HG02884 (cell line): ENCODE measurements around the gene BHLHE23.
A peak's percentile ranks its signal among the peaks of the same experiment; 100 is the strongest.

Source experiments
- ATAC-seq: cut with Tn5 transposase; IDR thresholded peaks from one replicate; pipeline ENCODE4 v1.9.1; 2021; ENCODE audit warnings: mild to moderate bottlenecking, moderate library complexity; ENCODE audit not compliant: unreplicated experiment

The BHLHE23 gene

GRCh38 chr20:62975251-62975760 lies 31.5 kb downstream of the BHLHE23 start:
- ATAC-seq: no peak

- no peak for ATAC-seq
Observed at GRCh38 chr20:62972845-62973745, 33.7 kb downstream of the BHLHE23 start.

DNA sequence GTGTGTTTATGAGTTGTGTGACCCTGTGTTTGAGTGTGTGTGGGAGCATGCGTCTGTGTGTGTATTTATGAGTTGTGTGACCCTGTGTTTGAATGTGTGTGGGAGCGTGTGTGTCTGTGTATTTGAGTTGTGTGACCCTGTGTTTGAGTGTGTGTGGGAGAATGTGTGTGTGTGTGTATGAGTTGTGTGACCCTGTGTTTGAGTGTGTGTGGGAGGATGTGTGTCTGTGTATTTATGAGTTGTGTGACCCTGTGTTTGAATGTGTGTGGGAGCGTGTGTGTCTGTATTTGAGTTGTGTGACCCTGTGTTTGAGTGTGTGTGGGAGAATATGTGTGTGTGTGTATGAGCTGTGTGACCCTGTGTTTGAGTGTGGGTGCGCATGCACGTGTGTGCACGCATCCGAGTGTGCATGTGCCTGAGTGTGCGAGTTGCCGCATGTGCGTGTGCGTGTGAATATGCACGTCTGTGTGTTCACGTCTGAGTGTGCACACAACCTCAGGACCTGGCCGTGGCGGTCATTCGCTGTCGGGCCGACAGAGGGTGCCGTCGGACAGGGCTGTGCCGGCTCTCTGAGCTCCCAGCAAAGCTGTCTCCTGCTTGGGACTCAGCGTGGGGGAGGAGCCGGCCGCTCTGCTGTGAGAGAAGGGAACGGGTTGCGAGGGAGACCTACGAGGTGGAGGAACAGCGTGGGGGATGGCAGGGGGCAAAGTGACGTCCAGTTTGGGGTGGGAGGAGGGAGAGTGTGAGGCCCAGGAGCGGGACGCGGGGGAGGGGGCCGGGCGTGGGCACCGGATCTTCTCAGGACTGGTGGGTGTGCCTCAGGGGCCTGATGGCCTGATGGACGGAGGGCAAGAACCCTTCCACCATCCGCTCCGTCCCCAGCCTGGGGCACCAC lies 34.6 kb downstream of the BHLHE23 start:
- ATAC-seq: peak; percentile 50

DNA sequence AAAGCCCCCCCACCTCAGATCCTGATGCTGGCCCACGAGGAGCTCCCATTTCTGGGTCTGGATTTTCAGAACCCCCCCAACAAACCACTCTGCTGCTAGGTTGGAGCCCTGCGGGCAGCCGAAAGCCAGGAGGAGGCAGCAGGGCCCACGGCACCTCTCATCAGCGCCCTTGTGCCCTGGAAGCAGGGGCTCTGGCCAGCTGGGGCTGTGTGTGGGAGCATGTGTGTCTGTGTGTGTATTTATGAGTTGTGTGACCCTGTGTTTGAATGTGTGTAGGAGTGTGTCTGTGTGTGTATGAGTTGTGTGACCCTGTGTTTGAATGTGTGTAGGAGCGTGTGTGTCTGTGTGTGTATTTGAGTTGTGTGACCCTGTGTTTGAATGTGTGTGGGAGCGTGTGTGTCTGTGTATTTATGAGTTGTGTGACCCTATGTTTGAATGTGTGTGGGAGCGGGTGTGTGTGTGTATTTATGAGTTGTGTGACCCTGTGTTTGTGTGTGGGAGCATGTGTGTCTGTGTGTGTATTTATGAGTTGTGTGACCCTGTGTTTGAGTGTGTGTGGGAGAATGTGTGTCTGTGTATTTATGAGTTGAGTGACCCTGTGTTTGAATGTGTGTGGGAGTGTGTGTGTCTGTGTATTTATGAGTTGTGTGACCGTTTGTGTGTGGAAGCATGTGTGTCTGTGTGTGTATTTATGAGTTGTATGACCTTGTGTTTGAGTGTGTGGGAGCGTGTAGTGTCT lies 35.4 kb downstream of the BHLHE23 start:
- no peak for ATAC-seq

DNA sequence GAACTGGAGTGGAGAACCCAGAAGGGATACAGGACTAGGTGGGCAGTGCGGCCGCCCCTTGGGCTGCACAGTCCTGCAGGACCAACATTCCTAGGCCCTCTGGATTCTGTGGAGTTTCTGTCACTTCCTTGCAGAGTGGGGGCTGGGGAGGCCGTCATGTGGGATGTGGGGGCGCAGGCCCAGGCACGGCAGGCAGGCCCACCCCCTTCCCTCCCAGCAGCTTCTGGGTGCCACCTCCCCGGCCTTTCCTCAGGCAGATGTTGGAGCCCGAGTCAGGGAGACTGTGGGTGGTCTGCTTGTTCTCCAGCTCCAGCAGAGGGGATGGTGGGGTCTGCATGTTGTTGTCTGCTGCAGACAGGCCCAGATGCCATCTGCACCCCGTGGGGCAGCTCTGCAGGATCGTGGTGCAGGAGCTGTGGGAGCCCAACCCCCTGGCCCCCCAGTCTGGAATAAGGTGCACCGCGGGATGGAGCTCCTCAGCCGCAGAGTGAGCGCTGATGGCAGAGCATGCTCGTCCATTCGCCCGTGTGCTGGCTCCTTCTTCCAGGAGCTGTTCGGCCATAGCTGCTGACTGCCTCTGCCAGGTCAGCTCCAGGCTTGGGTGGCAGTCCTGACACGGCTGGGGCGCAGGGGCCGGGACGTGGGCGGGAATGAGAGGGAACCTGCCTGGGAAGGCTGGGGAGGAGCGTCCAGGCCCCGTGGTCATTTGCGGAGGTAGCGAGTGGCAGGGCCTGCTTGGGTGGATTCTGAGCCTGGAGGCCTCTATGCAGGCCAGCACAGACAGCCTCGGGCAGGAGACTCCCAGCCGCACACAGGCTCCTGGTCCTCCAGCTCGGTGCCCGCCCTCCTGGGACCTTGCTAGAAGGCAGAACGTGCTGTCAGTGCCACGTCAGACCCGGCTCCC lies 36.2 kb downstream of the BHLHE23 start:
- no peak for ATAC-seq

DNA sequence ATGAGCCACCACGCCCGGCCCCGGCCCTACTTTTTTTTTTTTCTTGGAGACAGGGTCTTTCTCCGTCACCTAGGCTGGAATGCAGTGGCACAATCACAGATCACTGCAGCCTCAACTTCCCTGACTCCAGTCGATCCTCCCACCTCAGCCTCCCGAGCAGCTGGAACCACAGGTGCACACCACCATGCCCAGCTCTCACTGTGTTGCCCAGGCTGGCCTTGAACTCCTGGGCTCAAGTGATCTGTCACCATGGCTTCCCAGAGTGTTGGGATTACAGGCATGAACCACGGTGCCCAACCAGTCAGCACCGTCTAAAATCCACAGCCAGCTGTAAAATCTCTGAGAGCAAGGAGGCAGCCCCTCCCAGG lies 36.8 kb downstream of the BHLHE23 start:
- no peak for ATAC-seq

GRCh38 chr20:62969179-62969760 lies 37.5 kb downstream of the BHLHE23 start:
- ATAC-seq: no peak

- ATAC-seq: no peak
Observed at GRCh38 chr20:62968378-62969178, 38.2 kb downstream of the BHLHE23 start.

DNA sequence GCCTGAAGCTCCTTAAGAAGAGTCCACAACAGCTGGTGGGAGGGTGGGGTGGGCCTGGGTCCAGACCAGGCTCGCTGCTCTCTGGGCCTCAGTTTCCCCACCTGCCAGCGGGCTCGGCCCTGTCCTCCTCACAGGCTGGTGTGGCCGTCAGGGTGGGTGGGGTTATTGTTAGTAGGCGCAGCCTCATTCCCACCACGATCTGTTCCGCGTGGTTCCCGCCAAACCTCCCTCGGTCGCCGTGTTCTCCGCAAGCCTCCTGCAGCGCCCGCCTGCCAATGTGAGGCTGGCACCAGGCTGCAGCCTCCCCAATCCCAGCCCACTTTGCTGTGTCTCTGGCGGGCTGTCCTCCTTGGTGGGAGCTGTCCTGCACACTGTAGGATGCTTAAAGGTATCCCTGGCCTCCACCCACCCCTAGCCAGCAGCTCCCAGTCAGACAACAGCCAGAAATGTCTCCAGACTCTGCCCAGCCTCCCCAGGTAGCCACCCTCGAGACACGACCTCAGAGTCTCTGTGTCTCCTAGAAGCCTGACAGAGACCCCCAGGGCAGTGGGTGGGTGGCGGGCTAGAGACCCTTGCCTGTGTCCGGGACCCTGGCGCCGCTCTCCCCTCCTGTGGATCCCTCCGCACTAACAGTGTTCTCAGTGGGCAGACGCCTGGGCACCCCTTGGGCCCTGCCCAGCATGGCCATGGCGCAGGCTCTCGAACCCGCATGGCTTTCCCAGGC lies 39.0 kb downstream of the BHLHE23 start:
- no peak for ATAC-seq

- ATAC-seq: no peak
Observed at GRCh38 chr20:62967149-62967501, 39.6 kb downstream of the BHLHE23 start.

- ATAC-seq: no peak
Observed at GRCh38 chr20:62966212-62967148, 40.3 kb downstream of the BHLHE23 start.

GRCh38 chr20:62965363-62965771 lies 41.4 kb downstream of the BHLHE23 start:
- no peak for ATAC-seq

DNA sequence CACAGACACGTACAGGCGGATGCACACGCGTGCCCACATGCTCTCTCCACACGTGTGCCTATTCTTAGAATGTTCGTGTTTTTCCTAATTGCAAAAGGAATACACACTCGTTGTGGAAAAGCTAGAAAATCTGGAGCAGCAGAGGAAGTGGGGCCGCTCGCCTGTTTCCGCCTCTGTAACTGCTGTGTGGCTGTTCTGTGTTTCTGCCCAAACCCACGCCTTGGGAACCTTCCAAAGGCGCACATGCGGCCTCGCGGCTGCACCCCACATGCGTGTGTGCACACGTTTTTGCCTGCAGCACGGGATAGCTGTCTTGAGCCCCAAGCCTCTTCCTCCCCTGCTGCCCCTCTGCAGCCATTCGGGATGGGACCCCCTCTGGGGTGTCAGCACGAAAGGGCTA lies 42.1 kb downstream of the BHLHE23 start:
- no peak for ATAC-seq

GRCh38 chr20:62963614-62964397 lies 43.0 kb downstream of the BHLHE23 start:
- no peak for ATAC-seq

DNA sequence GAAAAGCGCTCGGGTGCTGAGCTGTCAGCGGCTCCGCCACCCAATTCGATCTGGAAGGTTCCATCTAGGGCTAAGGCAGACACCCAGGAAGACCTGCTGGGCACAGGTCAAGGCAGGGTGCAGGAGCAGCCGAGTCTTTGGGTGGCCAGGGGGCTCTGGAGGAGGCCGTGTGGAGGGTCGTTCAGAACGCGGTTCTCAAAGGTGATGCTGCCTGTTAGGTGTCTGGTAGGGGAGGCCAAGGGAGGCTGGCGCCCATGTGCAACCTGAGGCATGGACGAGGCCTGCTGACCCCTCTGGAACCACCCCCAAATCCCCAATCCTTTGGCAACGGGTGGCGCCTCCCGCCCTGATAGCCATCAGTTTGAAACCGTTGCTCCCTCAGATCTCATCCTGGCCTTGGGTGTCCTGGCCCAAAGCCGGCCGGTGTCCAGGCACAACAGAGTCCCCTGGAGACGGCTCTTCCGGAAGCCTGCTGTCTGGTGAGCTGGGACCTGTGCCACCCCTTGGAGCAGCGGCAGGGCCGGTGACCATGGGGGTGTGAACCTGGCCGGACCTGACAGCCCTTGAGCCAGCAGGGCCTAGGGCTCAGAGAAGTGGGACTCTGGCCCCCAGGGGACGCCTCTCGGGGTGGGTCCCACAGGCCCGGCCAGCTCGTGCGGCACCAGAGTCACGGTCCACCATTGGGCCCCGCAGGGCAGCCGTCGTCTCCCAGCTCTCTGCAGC lies 43.7 kb downstream of the BHLHE23 start:
- ATAC-seq: no peak
